HT1080 (cell line): ENCODE data around the gene SEMA3E. TPM values are rescaled to one million over a fixed set of nuclear protein-coding genes. Genes with fewer than 3 reads are reported as not detected.
"Not testable (repeated sequence)": the region's sequence is repeated elsewhere in the genome, so short reads cannot be mapped to it uniquely, and the experiment has no call there.

ENCODE experiments used
- DNase-seq: peaks from one replicate; pipeline ENCODE4 v3.0.0-alpha.2; 2015; ENCODE audit warnings: low read depth
- total RNA-seq: library from RNA; depleted of rRNA; stranded (reverse); fragments of >200 nt; shearing (Covaris generic); gene quantifications from 2 replicates; pipeline ENCODE4 v1.2.3, GENCODE V29; 2014

Gene SEMA3E
- total RNA-seq, 1 experiment from 2014 or later, result not detected

DNA sequence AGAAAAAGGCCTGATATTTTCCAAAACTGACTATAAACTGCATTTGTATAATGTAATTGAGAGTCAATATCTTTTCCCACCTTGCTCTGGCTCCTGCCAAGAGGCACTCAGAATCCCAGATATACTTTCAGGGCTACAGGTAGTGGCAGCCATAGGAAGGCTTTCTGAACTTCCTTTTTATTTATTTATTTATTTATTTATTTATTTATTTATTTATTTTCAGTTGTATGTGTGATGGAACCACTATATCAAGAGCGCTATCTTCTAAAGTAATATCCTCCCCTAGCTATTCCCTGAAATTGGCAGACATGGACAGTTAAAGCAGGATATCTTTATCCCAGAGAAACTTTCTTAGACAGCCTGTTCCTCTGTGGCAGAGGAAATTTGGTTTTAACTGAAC, 86.7 kb downstream of the SEMA3E start:
- no peak for DNase-seq

DNA sequence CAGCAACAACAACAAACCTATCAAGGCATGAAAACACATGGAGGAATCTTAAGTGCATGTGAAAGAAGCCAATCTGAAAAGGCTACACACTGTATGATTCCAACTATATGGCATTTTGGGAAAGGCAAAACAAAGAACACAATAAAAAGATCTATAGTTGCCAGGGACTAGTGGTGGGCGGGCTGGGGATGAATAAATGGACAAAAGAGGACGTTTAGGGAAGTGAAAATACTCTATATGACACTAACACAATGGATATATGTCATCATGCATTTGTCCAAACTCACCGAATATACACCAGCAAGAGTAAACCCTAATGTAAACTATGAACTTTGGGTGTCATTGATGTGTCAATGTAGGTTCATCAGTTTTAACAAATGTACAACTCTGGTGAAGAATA, 89.1 kb downstream of the SEMA3E start:
- DNase-seq, result no peak

DNA sequence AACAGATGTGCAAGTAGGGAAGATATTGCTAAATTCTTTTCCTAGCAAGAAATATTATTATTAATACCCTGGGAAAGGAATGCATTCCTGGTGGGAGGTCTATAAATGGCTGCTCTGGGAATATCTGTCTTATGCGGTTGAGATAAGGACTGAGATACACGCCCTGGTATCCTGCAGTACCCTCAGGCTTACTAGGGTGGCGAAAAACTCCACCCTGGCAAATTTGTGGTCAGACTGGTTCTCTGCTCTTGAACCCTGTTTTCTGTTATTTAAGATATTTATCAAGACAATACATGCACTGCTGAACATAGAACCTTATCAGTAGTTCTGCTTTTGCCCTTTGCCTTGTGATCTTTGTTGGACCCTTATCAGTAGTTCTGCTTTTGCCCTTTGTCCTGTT, 96.4 kb downstream of the SEMA3E start:
- DNase-seq, result not testable (repeated sequence)

DNA sequence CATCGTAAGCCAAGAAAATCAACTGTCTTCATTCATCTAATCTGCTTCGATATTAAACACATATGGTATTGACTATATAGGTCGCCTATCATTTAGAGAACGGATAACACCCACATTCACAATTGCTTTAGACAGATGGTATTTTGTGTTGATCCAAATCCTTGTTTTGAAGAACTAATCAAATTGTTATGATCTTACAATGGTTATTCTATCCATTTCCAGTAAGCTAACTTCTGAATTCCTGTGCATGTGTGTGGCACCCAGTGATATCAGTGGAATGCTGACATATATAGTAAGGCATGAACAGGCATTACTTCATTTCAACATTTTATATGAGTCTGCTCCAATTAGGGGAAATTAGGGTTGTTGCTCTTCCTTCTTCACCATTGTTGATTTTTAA, 98.8 kb downstream of the SEMA3E start:
- no peak for DNase-seq

DNA sequence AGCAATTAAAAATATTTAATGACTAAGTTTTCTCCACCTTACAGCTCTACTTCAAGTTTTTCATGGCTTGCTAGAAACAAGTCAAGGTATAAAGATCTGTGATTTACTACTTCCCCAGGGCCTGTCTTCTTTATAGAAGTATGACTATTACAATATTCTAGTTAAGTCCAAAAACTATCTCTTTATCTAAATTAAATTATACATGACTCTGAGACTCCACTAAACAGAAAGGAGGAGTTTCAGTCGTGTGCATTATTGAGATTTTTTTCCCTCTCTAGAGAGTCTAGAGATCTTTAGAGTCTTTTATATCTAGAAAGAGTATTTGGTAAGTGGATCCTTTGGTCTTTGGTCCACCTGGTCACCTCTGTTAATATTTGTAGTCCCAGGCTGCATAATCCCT, 100.7 kb downstream of the SEMA3E start:
- DNase-seq, result no peak

DNA sequence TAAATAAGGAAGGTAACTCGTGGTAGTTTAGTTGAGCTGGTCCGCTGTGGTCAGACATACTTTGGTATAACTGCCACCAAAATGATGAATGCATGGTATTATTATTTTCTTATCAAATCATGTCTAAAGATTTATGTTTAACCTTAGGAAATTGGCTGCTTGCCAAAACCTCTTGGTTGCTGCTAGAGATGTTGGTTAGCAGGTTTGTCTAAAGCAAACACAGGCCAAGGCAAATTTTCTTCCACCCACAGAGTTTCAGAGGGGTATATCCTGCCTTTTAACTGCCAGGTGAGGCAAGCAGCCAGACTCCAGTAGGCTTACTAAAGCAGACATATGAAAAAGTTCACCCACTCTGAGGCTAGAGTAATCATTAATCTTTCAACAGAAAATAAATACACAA, 101.4 kb downstream of the SEMA3E start:
- peak; percentile 52 for DNase-seq

DNA sequence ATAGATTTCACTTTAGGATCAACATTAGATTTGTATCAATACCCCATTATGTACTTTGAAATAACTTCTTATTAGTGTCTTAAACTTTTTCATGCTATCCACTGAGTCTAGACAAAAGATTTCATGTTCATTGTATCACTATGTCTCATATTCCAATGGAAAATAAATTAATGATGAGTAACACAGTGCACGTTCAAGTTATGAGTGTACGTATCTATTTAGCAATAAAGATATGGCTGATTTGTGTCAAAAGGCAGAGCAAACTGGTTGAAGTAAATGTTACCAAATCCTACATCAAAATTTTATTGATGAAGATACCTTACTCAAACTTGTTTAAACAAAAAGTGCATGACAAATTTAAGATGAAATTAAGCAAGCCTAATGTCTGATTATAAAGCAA, 102.4 kb downstream of the SEMA3E start:
- no peak for DNase-seq

DNA sequence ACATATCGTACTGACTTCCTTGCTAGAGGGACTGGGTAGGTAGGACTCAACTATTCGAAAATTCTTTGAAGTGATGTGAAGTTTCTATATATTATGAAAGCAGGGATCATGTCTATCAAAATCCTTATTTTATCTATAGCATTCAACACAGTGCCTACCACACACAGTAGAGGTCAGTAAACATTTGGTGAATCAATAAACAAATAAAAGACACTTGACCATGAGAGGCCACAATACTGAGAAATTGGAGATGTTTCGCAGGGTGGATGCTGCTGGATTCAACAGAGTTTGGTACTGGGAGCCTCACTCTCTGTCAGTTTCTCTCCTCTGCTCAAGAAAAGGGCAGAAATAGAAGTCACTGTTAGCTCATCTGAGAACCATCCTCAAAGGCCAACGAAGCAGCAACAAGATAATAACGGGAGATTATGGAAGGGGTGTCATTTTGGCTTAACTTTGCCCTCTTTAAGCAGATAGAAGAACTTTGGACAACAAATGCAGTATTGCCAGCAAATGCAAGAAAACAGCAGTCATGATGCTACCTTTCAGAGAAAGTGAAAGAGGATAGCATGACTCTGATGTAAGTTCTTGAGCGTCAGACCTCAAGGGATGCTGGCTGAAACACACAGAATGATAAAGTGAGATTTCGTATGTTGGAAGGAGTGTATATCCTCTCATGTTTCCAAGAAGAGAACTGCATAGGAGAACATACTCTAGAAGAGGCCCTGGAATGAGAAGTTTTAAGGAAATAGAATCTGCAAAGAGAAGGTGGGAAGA, 107.6 kb downstream of the SEMA3E start:
- no peak for DNase-seq

DNA sequence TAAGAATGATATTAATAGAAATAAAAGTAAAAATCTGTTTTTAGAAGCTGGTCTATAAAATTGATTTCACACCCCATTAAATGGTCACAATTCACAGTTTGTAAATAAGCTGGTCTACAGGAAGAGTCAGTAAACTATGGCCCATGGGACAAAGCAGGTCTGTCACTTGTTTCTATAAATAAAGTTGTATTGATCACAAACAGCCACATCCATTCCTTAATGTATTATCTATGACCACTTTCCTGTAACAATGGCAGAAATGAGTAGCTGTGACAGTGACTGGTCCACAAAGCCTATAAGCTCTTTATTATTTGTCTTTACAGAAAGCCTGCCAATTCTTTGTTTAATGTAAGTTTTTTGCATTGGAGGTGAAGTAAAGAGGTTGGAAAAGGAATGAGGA, 114.5 kb downstream of the SEMA3E start:
- no peak for DNase-seq

DNA sequence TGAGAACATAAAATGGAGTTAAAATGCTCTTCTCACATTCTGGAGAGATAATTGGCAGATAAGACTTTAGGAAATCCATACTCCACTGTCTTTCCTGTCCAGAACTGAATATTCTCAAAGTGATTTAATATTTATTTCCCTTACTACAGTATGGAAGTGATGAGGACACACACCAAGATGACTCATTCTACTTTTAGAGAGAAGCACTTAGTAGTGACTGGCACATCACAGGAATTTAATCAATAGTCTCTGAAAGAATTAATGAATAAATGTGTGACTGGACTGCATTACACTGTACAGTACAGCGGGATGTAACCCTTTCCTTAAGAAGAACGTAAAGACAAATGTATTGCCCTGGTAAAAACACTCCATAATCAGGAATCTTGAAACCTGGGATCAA, 116.7 kb downstream of the SEMA3E start:
- peak; percentile 32 for DNase-seq

DNA sequence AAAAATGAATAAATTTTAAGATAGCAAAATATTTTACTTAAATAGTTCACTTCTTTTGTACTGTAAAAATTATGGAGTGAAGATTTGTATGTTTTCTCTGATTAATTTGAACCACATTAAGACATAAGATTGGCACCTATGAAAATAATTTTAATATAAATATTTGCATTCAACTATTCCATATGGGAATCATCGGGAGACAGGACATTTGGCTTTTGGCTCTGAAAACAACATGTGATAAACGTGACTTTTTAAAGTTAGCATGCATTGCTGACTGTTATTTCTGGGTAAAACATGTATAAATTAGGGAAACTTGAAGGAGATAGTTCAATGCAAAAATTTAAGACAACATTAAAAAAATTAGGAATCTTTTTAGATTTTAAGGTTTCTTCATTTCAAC, 117.2 kb downstream of the SEMA3E start:
- DNase-seq, result no peak

DNA sequence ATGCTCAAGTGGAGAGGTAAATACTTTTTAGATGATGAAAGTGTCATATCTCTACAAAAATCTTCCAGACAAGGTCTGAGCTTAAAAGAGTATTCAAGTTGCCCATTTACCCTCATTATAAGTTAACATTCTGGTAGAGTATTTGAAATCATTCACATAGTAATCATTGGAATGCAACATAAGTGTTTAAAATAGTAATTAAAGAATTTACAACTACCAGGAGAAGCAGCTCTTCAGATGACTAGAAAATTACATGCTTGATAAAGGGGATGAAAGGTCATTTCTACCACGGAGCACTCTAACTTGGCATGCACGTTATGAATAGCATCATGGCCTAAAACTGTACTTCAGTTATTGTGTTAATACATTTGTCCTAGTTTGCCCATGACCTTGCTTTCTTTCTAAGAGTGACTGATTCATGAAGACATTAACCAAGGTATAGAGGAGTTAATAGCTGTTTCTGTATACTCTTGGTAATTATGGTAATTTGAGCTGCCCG, 120.0 kb downstream of the SEMA3E start:
- DNase-seq, result no peak

DNA sequence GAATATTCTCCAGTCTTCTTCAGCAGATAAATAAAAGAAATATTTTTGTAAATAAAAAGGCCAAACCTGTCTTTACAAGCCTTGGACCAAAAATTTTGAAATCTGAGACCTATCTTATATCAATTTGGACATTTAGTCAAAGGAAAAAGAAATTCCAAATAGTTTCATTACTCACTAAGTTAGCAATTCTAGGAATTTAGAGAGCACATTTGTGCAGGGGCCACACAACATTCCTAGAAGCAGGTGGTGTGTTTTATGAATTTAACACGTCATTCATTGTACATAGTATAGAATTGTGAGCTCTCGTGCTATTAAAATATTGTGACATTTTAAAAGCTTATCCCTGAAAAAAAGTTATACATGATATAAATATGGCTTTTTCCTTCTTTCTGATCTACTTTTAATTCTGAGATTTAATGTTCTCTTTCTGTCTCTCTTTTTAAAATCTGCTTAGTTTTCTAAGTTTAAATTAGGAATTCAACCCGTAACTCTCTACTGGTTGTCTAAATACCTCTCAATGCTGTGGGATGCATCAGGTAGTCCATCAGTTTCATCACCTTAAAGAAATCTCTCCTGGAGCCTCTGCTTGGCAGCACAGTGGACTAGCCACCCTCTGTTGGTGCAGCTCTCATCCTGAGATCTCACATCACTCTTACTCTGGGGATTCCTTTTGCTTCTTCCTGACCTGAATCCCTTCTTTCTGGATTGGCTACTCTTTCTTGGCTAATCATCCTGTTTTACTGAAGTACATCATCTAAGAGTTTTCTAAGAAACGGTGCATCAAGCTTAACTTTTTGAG, 124.5 kb downstream of the SEMA3E start:
- peak; percentile 3 for DNase-seq

DNA sequence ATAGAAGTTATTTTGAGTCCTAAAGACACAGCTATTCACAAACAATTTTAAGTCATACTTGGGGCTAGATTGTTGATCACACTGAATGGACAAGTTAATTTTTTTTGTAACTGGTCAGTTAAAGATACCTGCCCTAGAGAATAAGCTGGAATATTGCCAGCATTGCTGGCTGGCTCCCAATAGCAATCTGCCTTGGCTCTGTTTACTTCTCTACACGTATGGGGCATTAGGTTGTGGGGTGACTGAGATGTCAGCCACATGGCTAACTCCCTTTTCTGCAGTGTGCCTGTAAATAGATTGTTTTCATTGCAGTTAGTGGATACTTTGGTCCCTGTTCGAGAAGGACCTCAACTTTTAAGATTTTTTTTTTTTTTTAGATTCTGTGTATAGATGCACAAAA, 128.2 kb downstream of the SEMA3E start:
- no peak for DNase-seq

DNA sequence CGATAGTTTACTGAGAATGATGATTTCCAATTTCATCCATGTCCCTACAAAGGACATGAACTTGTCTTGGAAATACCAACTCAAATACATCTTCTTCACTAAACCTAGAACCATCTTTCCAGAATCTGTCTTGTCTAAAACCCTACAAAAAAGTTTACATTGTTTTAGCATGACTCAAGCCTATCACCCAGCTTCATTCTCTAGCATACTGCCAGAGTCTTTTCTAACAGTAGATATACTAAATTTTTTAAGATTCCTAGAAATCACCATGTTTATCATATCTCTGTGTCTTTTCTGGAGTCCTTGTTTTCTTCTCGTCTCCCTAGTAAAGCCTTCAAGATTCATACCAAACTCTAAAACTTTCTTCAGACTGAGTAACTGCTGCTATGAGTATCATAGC, 129.7 kb downstream of the SEMA3E start:
- no peak for DNase-seq

DNA sequence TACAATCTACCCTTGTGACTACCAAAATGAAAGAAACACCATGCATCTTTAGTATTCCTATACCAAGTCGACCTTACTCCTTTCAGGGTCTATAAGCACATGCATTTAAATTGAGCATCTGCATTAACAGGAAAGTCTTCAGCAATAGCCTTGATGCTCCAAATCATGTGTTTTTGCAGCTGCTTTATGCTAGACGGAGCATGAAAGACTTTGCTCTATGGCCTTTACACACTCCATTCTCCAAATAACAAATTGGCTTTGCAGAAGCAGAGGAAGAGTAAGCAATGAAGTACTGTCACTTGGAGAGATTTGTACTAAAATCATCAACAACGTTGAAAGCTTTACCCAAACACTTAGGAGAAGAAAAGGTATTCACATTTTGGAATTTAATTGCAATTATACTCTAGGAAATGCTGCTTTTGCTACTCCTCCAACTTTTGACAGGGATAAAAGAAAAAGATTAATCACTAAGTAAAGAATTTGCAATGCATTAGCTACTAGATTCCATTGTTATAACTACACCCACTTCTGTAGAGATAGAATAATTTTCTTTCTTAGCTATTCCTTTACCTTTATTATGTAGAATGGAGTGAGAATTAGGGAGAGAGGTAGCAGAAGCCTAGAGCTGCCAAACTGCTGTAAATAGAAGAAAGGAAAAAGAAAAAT, 131.8 kb downstream of the SEMA3E start:
- no peak for DNase-seq

DNA sequence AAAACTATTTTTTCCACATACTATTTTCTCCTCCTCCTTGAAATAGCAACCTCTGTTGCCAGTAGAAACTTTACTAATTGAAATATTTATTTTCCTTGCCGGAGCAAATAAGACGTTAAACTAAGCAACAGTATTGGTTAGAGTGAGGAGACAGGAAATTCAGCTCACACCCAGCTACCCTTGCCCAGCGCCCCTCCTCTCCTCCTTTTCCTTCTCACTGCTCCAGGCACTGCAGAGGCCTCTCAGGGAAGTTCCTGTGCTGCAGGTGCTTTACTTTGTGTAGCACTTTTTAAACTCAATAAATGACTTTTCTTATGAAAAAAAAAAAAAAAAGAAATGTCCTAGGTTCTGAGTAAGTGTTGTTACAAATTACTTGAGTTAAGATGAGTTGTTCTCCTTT, 134.0 kb downstream of the SEMA3E start:
- no peak for DNase-seq

DNA sequence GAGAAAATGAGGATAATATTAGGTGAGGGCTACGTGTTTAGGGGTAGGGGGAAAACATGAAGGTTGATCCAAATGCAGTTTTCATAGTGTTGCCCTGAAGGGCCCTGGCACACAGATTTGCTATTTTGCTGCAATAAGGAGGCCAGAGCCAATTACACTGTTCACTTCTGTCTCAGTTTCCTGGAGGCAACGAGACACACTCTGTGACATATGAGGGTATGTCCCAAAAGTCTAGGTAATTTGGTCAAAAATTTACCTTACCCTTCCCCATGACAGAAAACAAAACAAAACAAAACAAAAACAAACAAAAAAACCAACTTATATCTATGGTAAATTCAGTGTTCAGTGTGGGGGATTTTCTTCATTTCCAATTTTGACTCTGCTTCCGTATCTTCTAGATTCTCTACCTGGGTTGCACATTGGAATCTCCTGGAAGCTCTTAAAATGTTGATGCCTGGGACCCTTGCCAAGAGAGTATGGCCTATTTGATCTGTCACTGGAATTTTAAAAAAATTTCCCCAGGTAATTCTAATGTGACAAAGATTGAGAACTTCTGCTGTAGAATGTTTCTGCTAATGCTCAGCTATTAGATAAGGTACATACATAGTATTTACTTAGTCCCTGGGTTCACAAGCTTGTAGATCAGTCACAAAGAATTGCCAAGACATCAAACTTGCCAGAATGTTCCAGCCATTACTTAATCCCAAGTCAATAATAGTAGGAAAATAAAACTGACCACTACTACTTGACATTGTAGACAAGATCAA, 139.5 kb downstream of the SEMA3E start:
- no peak for DNase-seq

DNA sequence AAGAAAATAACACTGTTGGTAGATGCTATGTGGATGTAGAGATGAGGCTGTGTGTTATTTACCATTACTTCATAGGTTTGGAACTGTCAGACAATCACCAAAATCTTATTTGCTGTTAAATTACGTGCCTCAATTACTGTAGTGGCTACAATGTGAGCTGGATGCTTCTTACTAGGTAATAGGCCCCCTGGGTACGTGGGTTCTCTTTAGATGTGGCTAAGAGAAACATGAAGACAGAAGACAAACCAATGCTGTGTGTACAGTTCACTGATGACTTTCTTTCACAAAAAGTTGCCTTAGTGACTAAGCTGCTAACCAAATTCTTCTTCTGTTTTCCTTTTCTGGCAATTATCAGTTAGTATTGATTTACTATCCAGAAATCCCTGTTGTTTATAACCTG, 144.6 kb downstream of the SEMA3E start:
- DNase-seq, result no peak

DNA sequence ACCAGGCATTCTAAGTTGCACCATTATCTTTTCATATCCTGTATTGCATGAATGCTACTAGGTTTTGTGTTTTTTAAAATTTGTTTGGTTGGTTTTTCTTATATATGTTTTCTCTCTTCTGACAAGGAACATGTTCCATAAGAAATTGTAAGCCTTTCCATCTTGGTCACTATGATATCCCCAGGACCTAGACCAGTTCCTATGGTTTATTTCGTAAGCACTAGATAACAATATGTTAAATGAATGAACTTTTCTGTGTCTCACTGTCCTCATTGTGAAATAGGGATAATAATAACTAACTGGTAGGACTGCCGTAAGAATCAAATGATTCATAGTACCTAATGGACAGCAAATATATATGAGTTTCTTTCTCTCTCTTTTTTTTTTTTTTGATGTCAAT, 146.3 kb downstream of the SEMA3E start:
- DNase-seq, result no peak

DNA sequence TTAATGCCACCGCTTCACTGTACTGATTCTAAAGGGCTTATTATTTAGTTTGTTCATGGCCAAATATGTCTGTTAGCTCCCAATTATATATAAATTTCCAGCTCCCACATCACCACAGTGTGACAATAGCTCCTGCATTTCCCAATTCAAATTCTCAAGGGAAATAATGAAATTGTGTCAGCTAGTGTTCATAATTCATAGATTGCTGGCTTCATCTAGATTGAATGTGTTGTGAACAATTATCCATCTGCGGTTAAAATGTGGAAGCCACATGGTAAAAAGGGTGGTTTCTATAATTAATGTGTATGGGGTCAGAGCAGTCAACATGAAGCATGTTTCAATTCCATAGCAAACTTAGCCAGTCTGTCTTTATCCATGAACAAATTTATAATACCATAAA, 154.3 kb downstream of the SEMA3E start:
- no peak for DNase-seq
